Measurements from ENCODE around the gene RBM42.

RBM42 gene

GRCh38 chr19:35615036-35615435 lies 13.8 kb upstream of the RBM42 start:
- Histone ChIP-seq H4K20me1 (ENCODE audit: insufficient read depth, low read length, poor library complexity, severe bottlenecking) (no peaks in the 10 kb centered on the region), H3K9me2 (replicated peaks; ENCODE audit: low read depth, low read length) (no peaks in the 10 kb centered on the region), H3K4me2 (ENCODE audit: low read depth, low read length, poor library complexity, severe bottlenecking) (no peak overlapping the region), H3K4me1 (ENCODE audit: insufficient read depth, low read length, poor library complexity, severe bottlenecking) (peaks cover 18% of the 10 kb centered on the region), H3K79me2 (ENCODE audit: insufficient read depth, low read length) (peaks cover 14% of the 10 kb centered on the region), H3K9ac (ENCODE audit: low read depth, low read length, poor library complexity, severe bottlenecking) (no peak overlapping the region), H3F3A (ENCODE audit: low read depth) (no peaks in the 10 kb centered on the region), H3K9me3 (ENCODE audit: insufficient read depth, low read depth, low read length) (no peaks in the 10 kb centered on the region), H3K4me3 (ENCODE audit: low read length, poor library complexity, severe bottlenecking) (no peak overlapping the region), H3K36me3 (ENCODE audit: insufficient read depth, low read length) (no peaks in the 10 kb centered on the region), H3K27me3 (ENCODE audit: insufficient read depth, low read length, poor library complexity, severe bottlenecking) (no peaks in the 10 kb centered on the region), H2AFZ (ENCODE audit: low read length) (no peak overlapping the region)
- TF ChIP-seq, protein P1, sequence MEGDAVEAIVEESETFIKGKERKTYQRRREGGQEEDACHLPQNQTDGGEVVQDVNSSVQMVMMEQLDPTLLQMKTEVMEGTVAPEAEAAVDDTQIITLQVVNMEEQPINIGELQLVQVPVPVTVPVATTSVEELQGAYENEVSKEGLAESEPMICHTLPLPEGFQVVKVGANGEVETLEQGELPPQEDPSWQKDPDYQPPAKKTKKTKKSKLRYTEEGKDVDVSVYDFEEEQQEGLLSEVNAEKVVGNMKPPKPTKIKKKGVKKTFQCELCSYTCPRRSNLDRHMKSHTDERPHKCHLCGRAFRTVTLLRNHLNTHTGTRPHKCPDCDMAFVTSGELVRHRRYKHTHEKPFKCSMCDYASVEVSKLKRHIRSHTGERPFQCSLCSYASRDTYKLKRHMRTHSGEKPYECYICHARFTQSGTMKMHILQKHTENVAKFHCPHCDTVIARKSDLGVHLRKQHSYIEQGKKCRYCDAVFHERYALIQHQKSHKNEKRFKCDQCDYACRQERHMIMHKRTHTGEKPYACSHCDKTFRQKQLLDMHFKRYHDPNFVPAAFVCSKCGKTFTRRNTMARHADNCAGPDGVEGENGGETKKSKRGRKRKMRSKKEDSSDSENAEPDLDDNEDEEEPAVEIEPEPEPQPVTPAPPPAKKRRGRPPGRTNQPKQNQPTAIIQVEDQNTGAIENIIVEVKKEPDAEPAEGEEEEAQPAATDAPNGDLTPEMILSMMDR (conservative IDR thresholded peaks at IDR 0.05; ENCODE audit: low read length): no peak
- TF ChIP-seq EZH2phosphoT487 (IDR thresholded peaks at IDR 0.05; ENCODE audit: borderline replicate concordance): no peak

DNA sequence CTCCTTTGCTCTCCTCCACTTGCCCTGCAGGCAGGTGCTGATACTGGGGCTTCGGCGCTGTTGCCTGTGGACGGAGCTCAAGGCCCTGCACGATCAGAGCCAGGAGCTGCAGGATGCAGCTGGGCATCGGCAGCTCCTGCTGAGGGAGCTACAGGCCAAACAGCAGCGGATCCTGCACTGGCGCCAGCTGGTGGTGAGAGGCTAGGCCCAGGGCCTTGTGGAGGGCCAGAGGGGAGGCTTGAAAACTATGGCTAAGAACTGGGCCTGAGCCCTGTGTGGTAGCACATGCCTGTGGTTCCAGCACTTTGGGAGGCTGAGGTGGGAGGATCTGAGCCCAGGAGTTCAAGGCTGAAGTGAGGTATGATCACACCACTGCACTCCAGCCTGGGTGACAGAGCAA lies 10.0 kb upstream of the RBM42 start:
- no peaks in the 10 kb centered on the region for H3K36me3 ChIP-seq (ENCODE audit: insufficient read depth, low read length)
- H3K9me2 ChIP-seq (replicated peaks; ENCODE audit: low read depth, low read length): no peaks in the 10 kb centered on the region
- H3F3A ChIP-seq (ENCODE audit: low read depth): no peaks in the 10 kb centered on the region
- peaks cover 2% of the 10 kb centered on the region for H3K79me2 ChIP-seq (ENCODE audit: insufficient read depth, low read length)
- TF ChIP-seq, protein P1 (conservative IDR thresholded peaks at IDR 0.05; ENCODE audit: low read length): no peak
- TF ChIP-seq EZH2phosphoT487 (IDR thresholded peaks at IDR 0.05; ENCODE audit: borderline replicate concordance): no peak
- no peak overlapping the region for H3K4me2 ChIP-seq (ENCODE audit: low read depth, low read length, poor library complexity, severe bottlenecking)
- H3K4me1 ChIP-seq (ENCODE audit: insufficient read depth, low read length, poor library complexity, severe bottlenecking): peaks cover 3% of the 10 kb centered on the region
- no peak overlapping the region for H2AFZ ChIP-seq (ENCODE audit: low read length)
- H3K9ac ChIP-seq (ENCODE audit: low read depth, low read length, poor library complexity, severe bottlenecking): no peak overlapping the region
- no peaks in the 10 kb centered on the region for H4K20me1 ChIP-seq (ENCODE audit: insufficient read depth, low read length, poor library complexity, severe bottlenecking)
- no peaks in the 10 kb centered on the region for H3K27me3 ChIP-seq (ENCODE audit: insufficient read depth, low read length, poor library complexity, severe bottlenecking)
- no peak overlapping the region for H3K4me3 ChIP-seq (ENCODE audit: low read length, poor library complexity, severe bottlenecking)
- no peaks in the 10 kb centered on the region for H3K9me3 ChIP-seq (ENCODE audit: insufficient read depth, low read depth, low read length)

GRCh38 chr19:35619290-35619923 lies 9.4 kb upstream of the RBM42 start:
- Histone ChIP-seq H3K9ac (ENCODE audit: low read depth, low read length, poor library complexity, severe bottlenecking) (no peak overlapping the region), H3K4me3 (ENCODE audit: low read length, poor library complexity, severe bottlenecking) (no peak overlapping the region), H3K9me3 (ENCODE audit: insufficient read depth, low read depth, low read length) (no peaks in the 10 kb centered on the region), H4K20me1 (ENCODE audit: insufficient read depth, low read length, poor library complexity, severe bottlenecking) (no peaks in the 10 kb centered on the region), H3K4me1 (ENCODE audit: insufficient read depth, low read length, poor library complexity, severe bottlenecking) (no peaks in the 10 kb centered on the region), H2AFZ (ENCODE audit: low read length) (no peak overlapping the region), H3K79me2 (ENCODE audit: insufficient read depth, low read length) (no peaks in the 10 kb centered on the region), H3K27me3 (ENCODE audit: insufficient read depth, low read length, poor library complexity, severe bottlenecking) (no peaks in the 10 kb centered on the region), H3K4me2 (ENCODE audit: low read depth, low read length, poor library complexity, severe bottlenecking) (no peak overlapping the region), H3F3A (ENCODE audit: low read depth) (no peaks in the 10 kb centered on the region), H3K36me3 (ENCODE audit: insufficient read depth, low read length) (no peaks in the 10 kb centered on the region), H3K9me2 (replicated peaks; ENCODE audit: low read depth, low read length) (no peaks in the 10 kb centered on the region)
- TF ChIP-seq, protein P1 (conservative IDR thresholded peaks at IDR 0.05; ENCODE audit: low read length): no peak
- no peak for TF ChIP-seq EZH2phosphoT487 (IDR thresholded peaks at IDR 0.05; ENCODE audit: borderline replicate concordance)

Data from Loucy (cell line).